HCT116 (cell line): ENCODE measurements around the gene CNTN5. TPM values are rescaled to one million over a fixed set of nuclear protein-coding genes. Genes with fewer than 3 reads are reported as not detected.

Experiments used
- ATAC-seq: fragments of 200-7000 bp; cut with Tn5 transposase; 2 replicates; pipeline ENCODE4 v1.9.1; 2020; ENCODE audit warnings: mild to moderate bottlenecking, moderate library complexity
- BruUV-seq: library from RNA; stranded (reverse); fragments of 400-500 nt; replicated peaks from 2 replicates; lab custom pipeline; 2021; lab: Mats Ljungman, UMichigan
- CTCF ChIA-PET: fragments of 300-600 bp; sonication (Branson Sonifier 250); formaldehyde crosslinking; loops from one replicate; lab custom pipeline; 2021; ENCODE audit warnings: antibody characterized with exemption; lab: Charles Lee
- POLR2A ChIA-PET: fragments of 300-600, 350-600 bp; sonication (Branson Sonifier 250); formaldehyde crosslinking; loops from one replicate; lab custom pipeline; 2021; ENCODE audit warnings: antibody characterized with exemption; lab: Charles Lee
- RAD21 ChIA-PET, 2 experiments: fragments of 300-600 bp; sonication (Branson Sonifier 250); formaldehyde crosslinking; loops; one replicate each; lab custom pipeline; 2023; ENCODE audit warnings: low total read pairs in 2 of 2; ENCODE audit not compliant: uncharacterized antibody in 2 of 2, unreplicated experiment in 2 of 2, low non-redundant PET in 1 of 2; lab: Charles Lee
- DNase-seq: peaks from one replicate; pipeline ENCODE4 v3.0.0-alpha.2; 2010; ENCODE audit warnings: low read depth, low spot score
- H2AFZ ChIP-seq: fragments of 200-600 bp; shearing (Covaris generic), sonication (generic); 2 replicates; pipeline ENCODE4 v1.6.1; 2017; ENCODE audit warnings: low read depth, mixed run types, mixed read lengths, antibody characterized with exemption, low read length; ENCODE audit not compliant: poor library complexity, severe bottlenecking
- H3K27ac ChIP-seq: 2 replicates; pipeline ENCODE4 v1.5.1; 2012; ENCODE audit warnings: low read depth, low read length
- H3K27me3 ChIP-seq: fragments of 200-600 bp; sonication (generic); 2 replicates; pipeline ENCODE4 v1.6.1; 2016; ENCODE audit warnings: mixed run types, low read length, mixed read lengths; ENCODE audit not compliant: insufficient read depth
- H3K36me3 ChIP-seq, 2 experiments: fragments of 200-500 bp in 1 of 2; fragments of 200-600 bp in 1 of 2; sonication (Bioruptor generic) in 1 of 2; sonication (generic) in 1 of 2; 2 replicates each; pipeline versions ENCODE4 v1.5.1 to v1.6.1; 2014 to 2016; ENCODE audit warnings: low read length in 2 of 2, inconsistent platforms in 1 of 2, mixed read lengths in 1 of 2, mixed run types in 1 of 2; ENCODE audit not compliant: insufficient read depth in 2 of 2, control insufficient read depth in 1 of 2
- H3K4me1 ChIP-seq, 2 experiments: fragments of 200-600 bp in 1 of 2; sonication (generic) in 1 of 2; 2 replicates each; pipeline versions ENCODE4 v1.5.1 to v1.6.1; 2012 to 2017; ENCODE audit warnings: low read length in 2 of 2, inconsistent platforms in 1 of 2, mild to moderate bottlenecking in 1 of 2, mixed read lengths in 1 of 2, mixed run types in 1 of 2, moderate library complexity in 1 of 2; ENCODE audit not compliant: insufficient read depth in 2 of 2, control insufficient read depth in 1 of 2
- H3K4me2 ChIP-seq: fragments of 200-600 bp; sonication (generic); 2 replicates; pipeline ENCODE4 v1.6.1; 2017; ENCODE audit warnings: mixed run types, low read length, mixed read lengths
- H3K4me3 ChIP-seq, 2 experiments: fragments of 200-600 bp in 1 of 2; sonication (generic) in 1 of 2; replicated peaks in 1 of 2; 2 replicates each; pipeline ENCODE4 v1.5.1; 2011 to 2016; ENCODE audit warnings: low read length in 2 of 2, control low read depth in 1 of 2, low read depth in 1 of 2, mild to moderate bottlenecking in 1 of 2, mixed read lengths in 1 of 2, mixed run types in 1 of 2
- H3K79me2 ChIP-seq: fragments of 200-600 bp; sonication (generic); 2 replicates; pipeline ENCODE4 v1.6.1; 2017; ENCODE audit warnings: mild to moderate bottlenecking, mixed run types, low read length, moderate library complexity, mixed read lengths; ENCODE audit not compliant: insufficient read depth
- H3K9ac ChIP-seq: fragments of 200-600 bp; sonication (generic); 2 replicates; pipeline ENCODE4 v1.6.1; 2016; ENCODE audit warnings: low read length, mixed read lengths
- H3K9me2 ChIP-seq: fragments of 200-600 bp; sonication (generic), shearing (Covaris generic); 2 replicates; pipeline ENCODE4 v1.6.1; 2017; ENCODE audit warnings: mixed run types, mild to moderate bottlenecking, moderate library complexity; ENCODE audit not compliant: insufficient read depth
- H3K9me3 ChIP-seq, 2 experiments: fragments of 200-500 bp in 1 of 2; fragments of 200-600 bp in 1 of 2; sonication (Bioruptor generic) in 1 of 2; sonication (generic) in 1 of 2; 2 replicates each; pipeline ENCODE4 v1.6.1; 2014 to 2017; ENCODE audit warnings: low read length in 2 of 2, mixed read lengths in 2 of 2, inconsistent platforms in 1 of 2, low read depth in 1 of 2, mild to moderate bottlenecking in 1 of 2, mixed run types in 1 of 2, moderate library complexity in 1 of 2; ENCODE audit not compliant: control insufficient read depth in 1 of 2, insufficient read depth in 1 of 2
- H4K20me1 ChIP-seq: fragments of 200-600 bp; sonication (generic), shearing (Covaris generic); 2 replicates; pipeline ENCODE4 v1.6.1; 2017; ENCODE audit warnings: mixed run types, mild to moderate bottlenecking, moderate library complexity; ENCODE audit not compliant: insufficient read depth
- EGR1 ChIP-seq: IDR thresholded peaks from 2 replicates; pipeline ENCODE4 v1.6.1; 2012; ENCODE audit warnings: low read depth
- ELF1 ChIP-seq: IDR thresholded peaks from 2 replicates; pipeline ENCODE4 v1.6.1; 2012; ENCODE audit warnings: low read depth, borderline replicate concordance
- EZH2phosphoT487 ChIP-seq: fragments of 200-600 bp; IDR thresholded peaks from 2 replicates; pipeline ENCODE4 v1.6.1; 2018; ENCODE audit warnings: antibody characterized with exemption, borderline replicate concordance
- FOSL1 ChIP-seq: IDR thresholded peaks from 2 replicates; pipeline ENCODE4 v1.6.1; 2012; ENCODE audit warnings: low read depth
- POLR2A ChIP-seq: IDR thresholded peaks from 2 replicates; pipeline ENCODE4 v1.7.0; 2011; ENCODE audit warnings: borderline replicate concordance; ENCODE audit not compliant: insufficient read depth, insufficient read length; ENCODE audit errors: extremely low read depth
- RAD21 ChIP-seq: IDR thresholded peaks from 2 replicates; pipeline ENCODE4 v1.6.1; 2012; ENCODE audit warnings: low read depth, mild to moderate bottlenecking
- SIN3A ChIP-seq: IDR thresholded peaks from 2 replicates; pipeline ENCODE4 v1.6.1; 2012; ENCODE audit warnings: low read depth
- SP1 ChIP-seq: IDR thresholded peaks from 2 replicates; pipeline ENCODE4 v1.6.1; 2012; ENCODE audit warnings: low read depth
- YY1 ChIP-seq: IDR thresholded peaks from 2 replicates; pipeline ENCODE4 v1.6.1; 2011; ENCODE audit warnings: low read length, low read depth, moderate library complexity, mild to moderate bottlenecking; ENCODE audit not compliant: insufficient replicate concordance; ENCODE audit errors: extremely low read depth
- ZNF274 ChIP-seq: fragments of 200-500 bp; sonication (Bioruptor generic); IDR thresholded peaks from 2 replicates; pipeline ENCODE4 v1.6.1; 2014; ENCODE audit warnings: mild to moderate bottlenecking, low read depth, low read length, inconsistent platforms
- intact Hi-C: fragments of 100-400 bp; cut with micrococcal nuclease; formaldehyde crosslinking; loops from 2 replicates; pipeline ENCODE4 v1.10.0; 2022
- total RNA-seq: library from RNA; stranded (reverse); gene quantifications from one replicate; pipeline ENCODE4 v1.2.1, GENCODE V29; 2021; ENCODE audit not compliant: unreplicated experiment
- TF ChIP-seq, protein P1 (sequence below), 3 experiments: fragments of 200-600 bp in 1 of 3; sonication (generic) in 1 of 3; IDR thresholded peaks in 2 of 3; conservative IDR thresholded peaks in 1 of 3; 2 replicates each; pipeline ENCODE4 v1.5.1; 2012 to 2017; ENCODE audit warnings: low read depth in 2 of 3, low read length in 2 of 3, antibody characterized with exemption in 1 of 3, borderline replicate concordance in 1 of 3, control low read depth in 1 of 3, mild to moderate bottlenecking in 1 of 3, mixed read lengths in 1 of 3, mixed run types in 1 of 3, moderate library complexity in 1 of 3; ENCODE audit not compliant: insufficient read depth in 1 of 3
- TF ChIP-seq, protein P2 (sequence below): IDR thresholded peaks from 2 replicates; pipeline ENCODE4 v1.6.1; 2012

Gene CNTN5
- total RNA-seq, 1 experiment from 2014 or later, result not detected

DNA sequence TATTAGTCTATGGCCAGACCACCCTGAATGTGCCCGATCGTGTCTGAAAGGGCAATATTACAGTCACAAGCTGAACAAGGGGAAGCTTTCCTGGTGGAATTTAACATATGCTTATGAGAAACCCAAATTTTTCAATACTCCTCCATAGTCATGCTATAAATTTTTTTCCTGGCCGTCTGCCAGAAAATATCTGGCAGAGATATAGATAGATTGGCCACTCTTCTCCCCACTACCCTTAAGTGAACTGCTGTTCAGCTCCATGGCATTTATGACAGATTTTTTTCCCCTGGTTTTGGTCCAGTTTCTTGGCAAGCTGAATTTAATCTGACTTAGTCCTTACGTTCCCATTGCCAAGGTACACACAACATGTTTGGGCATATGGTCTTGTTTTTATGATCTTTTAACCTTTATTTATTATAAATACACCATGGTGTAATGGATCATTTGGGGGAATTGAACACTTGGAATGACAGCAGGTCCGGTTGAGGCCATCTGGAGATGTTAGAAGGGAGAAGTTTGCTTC lies 328.5 kb downstream of the CNTN5 start:
- no peak overlapping the region for H3K27ac ChIP-seq
- H3K4me3 ChIP-seq, result no peak overlapping the region
- intact Hi-C loops, result no loop called here
- TF ChIP-seq POLR2A, result no peak
- no peak for TF ChIP-seq ZNF274
- TF ChIP-seq, protein P1, sequence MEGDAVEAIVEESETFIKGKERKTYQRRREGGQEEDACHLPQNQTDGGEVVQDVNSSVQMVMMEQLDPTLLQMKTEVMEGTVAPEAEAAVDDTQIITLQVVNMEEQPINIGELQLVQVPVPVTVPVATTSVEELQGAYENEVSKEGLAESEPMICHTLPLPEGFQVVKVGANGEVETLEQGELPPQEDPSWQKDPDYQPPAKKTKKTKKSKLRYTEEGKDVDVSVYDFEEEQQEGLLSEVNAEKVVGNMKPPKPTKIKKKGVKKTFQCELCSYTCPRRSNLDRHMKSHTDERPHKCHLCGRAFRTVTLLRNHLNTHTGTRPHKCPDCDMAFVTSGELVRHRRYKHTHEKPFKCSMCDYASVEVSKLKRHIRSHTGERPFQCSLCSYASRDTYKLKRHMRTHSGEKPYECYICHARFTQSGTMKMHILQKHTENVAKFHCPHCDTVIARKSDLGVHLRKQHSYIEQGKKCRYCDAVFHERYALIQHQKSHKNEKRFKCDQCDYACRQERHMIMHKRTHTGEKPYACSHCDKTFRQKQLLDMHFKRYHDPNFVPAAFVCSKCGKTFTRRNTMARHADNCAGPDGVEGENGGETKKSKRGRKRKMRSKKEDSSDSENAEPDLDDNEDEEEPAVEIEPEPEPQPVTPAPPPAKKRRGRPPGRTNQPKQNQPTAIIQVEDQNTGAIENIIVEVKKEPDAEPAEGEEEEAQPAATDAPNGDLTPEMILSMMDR (IDR thresholded peaks at IDR 0.05 in 2 of 3, conservative IDR thresholded peaks at IDR 0.05 in 1 of 3; ENCODE audit: borderline replicate concordance in 1 of 3, insufficient read depth in 1 of 3, low read depth in 2 of 3, low read length in 2 of 3), result no peak
- no peak for TF ChIP-seq SP1
- TF ChIP-seq SIN3A, result no peak
- TF ChIP-seq EGR1, result no peak
- TF ChIP-seq, protein P2, sequence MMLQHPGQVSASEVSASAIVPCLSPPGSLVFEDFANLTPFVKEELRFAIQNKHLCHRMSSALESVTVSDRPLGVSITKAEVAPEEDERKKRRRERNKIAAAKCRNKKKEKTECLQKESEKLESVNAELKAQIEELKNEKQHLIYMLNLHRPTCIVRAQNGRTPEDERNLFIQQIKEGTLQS, result no peak
- no peak for TF ChIP-seq RAD21
- no peak for TF ChIP-seq EZH2phosphoT487
- no peak for TF ChIP-seq ELF1
- no peak for TF ChIP-seq FOSL1
- TF ChIP-seq YY1, result no peak
- CTCF ChIA-PET, result no interaction called here
- no TSS peak for BruUV-seq
- no peaks in the 10 kb centered on the region for H3K36me3 ChIP-seq
- DNase-seq (no peak), ATAC-seq (no peak)
- H3K4me1 ChIP-seq, result no peaks in the 10 kb centered on the region
- RAD21 ChIA-PET, result no interaction called here
- H3K9ac ChIP-seq, result no peak overlapping the region
- H2AFZ ChIP-seq, result no peak overlapping the region
- H3K9me3 ChIP-seq, result peaks cover 6 to 17% of the 10 kb centered on the region in 2 experiments; a peak in 2 of 4 replicates
- POLR2A ChIA-PET, result no interaction called here
- no peaks in the 10 kb centered on the region for H3K27me3 ChIP-seq
- no peak overlapping the region for H3K4me2 ChIP-seq
- no peaks in the 10 kb centered on the region for H3K9me2 ChIP-seq
- H4K20me1 ChIP-seq, result no peaks in the 10 kb centered on the region
- H3K79me2 ChIP-seq, result no peaks in the 10 kb centered on the region
